ENCODE results near the gene GATB. TPM values are rescaled to one million over a fixed set of nuclear protein-coding genes. Genes with fewer than 3 reads are reported as not detected.

GATB gene
- total and polyA plus RNA-seq, 12 donors, result 39.1 to 168 (median 88.5) TPM

DNA sequence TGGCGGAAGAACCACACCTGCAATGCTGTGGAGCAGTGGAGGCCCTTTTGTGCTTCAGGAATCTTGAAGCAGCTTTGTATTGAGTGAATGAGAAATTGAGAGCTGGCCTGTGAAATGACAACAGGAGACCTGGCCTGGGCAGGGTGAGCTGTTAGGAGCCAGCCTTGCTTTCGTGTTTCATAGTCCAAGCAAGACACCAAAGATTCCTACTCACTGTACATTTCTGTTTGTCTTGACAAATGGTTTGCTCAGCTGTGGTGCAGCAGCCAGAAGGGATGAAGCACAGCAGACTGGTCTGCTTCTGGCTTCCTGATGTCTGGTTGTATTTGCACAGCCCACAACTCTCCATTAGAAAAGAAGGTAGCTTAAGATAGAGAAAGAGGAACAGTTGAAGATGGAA lies 96.5 kb downstream of the GATB start:
- no peak for ATAC-seq
- Histone ChIP-seq H3K27me3 (no peaks in the 10 kb centered on the region), H3K4me3 (no peak overlapping the region), H3K36me3 (no peaks in the 10 kb centered on the region), H3K27ac (no peak overlapping the region), H3K9me3 (no peaks in the 10 kb centered on the region), H3K4me1 (peaks cover 0 to 28% (median 3%) of the 10 kb centered on the region in 9 donors)
- intact Hi-C loops (cut with DNase I), result no loop called here
- no peak for TF ChIP-seq CTCF (IDR thresholded peaks at IDR 0.05)
- WGBS, 2 donors, result 91 to 98% methylated on average over 2 of the region's 2 CpGs
- no peak for DNase-seq

DNA sequence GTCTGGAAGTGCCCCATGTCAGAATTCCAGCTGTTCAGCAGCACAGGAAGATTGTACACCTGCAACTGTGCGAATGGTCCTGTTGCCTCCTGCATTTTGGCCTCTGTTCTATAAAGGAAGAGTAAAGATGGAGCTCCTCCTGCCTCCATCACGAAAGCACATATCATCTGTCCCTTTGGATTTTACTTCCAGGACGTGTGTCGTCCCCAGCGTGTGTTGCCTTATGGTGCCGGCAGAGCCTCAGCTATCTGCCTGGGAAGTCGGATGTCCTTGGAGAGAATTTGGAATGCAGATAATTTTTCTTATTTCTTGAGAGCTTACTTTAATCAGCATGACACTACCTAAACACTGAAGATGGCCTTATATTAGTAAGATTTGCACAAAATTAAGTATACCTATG lies 97.7 kb downstream of the GATB start:
- H3K36me3 ChIP-seq, result no peaks in the 10 kb centered on the region
- DNase-seq, result no peak
- no peak overlapping the region for H3K4me3 ChIP-seq
- H3K27me3 ChIP-seq, result no peaks in the 10 kb centered on the region
- H3K4me1 ChIP-seq, result peaks cover 0 to 28% (median 3%) of the 10 kb centered on the region in 9 donors
- 76 to 77% methylated on average over 7 of the region's 7 CpGs for WGBS, 2 donors
- ATAC-seq, result no peak
- no peak for TF ChIP-seq CTCF (IDR thresholded peaks at IDR 0.05)
- H3K9me3 ChIP-seq, result no peaks in the 10 kb centered on the region
- intact Hi-C loops (cut with DNase I), result no loop called here
- H3K27ac ChIP-seq, result no peak overlapping the region

- no peak overlapping the region for H3K27ac ChIP-seq
- 75 to 79% methylated on average over 7 of the region's 7 CpGs for WGBS, 2 donors
Measured at GRCh38 chr4:151661873-151662272, 98.9 kb downstream of the GATB start.

DNA sequence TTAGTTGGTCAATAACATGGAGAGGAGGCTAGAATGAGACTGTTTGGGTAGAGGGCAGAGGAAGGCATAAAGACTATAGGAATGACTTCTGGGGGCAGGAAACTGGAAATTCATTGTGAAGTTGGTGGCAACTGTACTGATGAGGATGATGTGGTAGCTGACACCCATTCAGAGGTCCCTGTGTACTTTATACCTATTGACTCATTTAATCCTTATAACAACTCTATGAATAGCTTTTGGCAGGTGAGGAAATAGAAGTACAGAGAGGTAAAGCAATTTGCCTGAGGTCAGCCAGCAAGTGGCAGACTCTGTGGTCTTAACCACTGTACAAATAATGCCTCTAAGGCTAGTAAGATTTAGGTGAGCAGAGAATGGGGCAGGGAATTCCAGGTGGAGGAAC lies 100.1 kb downstream of the GATB start:
- H3K36me3 ChIP-seq, result peaks cover 0 to 9% (median 0%) of the 10 kb centered on the region in 9 donors
- H3K27ac ChIP-seq, result no peak overlapping the region
- no peak for ATAC-seq
- DNase-seq, result no peak
- H3K4me1 ChIP-seq, result peaks cover 0 to 8% (median 0%) of the 10 kb centered on the region in 9 donors
- no peak overlapping the region for H3K4me3 ChIP-seq
- H3K27me3 ChIP-seq, result no peaks in the 10 kb centered on the region
- no peaks in the 10 kb centered on the region for H3K9me3 ChIP-seq
- TF ChIP-seq CTCF (IDR thresholded peaks at IDR 0.05), result no peak
- intact Hi-C loops (cut with DNase I), result no loop called here

More at GRCh38 chr4:151661873-151662272, 98.9 kb downstream of the GATB start:
- DNase-seq (no peak), ATAC-seq (no peak)
- H3K9me3 ChIP-seq, result no peaks in the 10 kb centered on the region
- peaks cover 0 to 19% (median 0%) of the 10 kb centered on the region in 9 donors for H3K4me1 ChIP-seq
- no peak overlapping the region for H3K4me3 ChIP-seq
- H3K36me3 ChIP-seq, result peaks cover 0 to 6% (median 0%) of the 10 kb centered on the region in 9 donors
- H3K27me3 ChIP-seq, result no peaks in the 10 kb centered on the region
- TF ChIP-seq CTCF (IDR thresholded peaks at IDR 0.05), result no peak
- intact Hi-C loops (cut with DNase I), result no loop called here
